OCI-LY3 (cell line): ENCODE results near the gene LMBR1.
"Not testable (repeated sequence)": the region's sequence is repeated elsewhere in the genome, so short reads cannot be mapped to it uniquely, and the experiment has no call there.

Experiments used
- H2AFZ ChIP-seq: fragments of 200-600, 300-600 bp; shearing (Covaris generic); 2 replicates; pipeline ENCODE4 v1.6.0; 2014; ENCODE audit warnings: antibody characterized with exemption, low read depth, low read length
- H3K27ac ChIP-seq: fragments of 200-600, 300-600 bp; sonication (generic); 2 replicates; pipeline ENCODE4 v1.5.1; 2014; ENCODE audit warnings: mild to moderate bottlenecking, low read length, moderate library complexity, mixed read lengths
- H3K27me3 ChIP-seq: fragments of 200-600, 300-600 bp; sonication (generic); 2 replicates; pipeline ENCODE4 v1.6.1; 2014; ENCODE audit warnings: low read depth, low read length, mixed read lengths
- H3K36me3 ChIP-seq: fragments of 200-600, 300-600 bp; sonication (generic); replicated peaks from 2 replicates; pipeline ENCODE3; 2014; ENCODE audit warnings: low read depth, low read length, mixed read lengths
- H3K4me1 ChIP-seq: fragments of 300-600, 200-600 bp; sonication (generic); 2 replicates; pipeline ENCODE4 v1.6.1; 2014; ENCODE audit warnings: low read length, mixed read lengths
- H3K4me2 ChIP-seq: fragments of 200-600, 300-600 bp; sonication (generic); 2 replicates; pipeline ENCODE4 v1.6.1; 2014; ENCODE audit warnings: low read length, mixed read lengths
- H3K4me3 ChIP-seq: fragments of 300-600, 200-600 bp; sonication (generic); 2 replicates; pipeline ENCODE4 v1.5.1; 2014; ENCODE audit warnings: antibody characterized with exemption, mild to moderate bottlenecking, low read length, moderate library complexity
- H3K79me2 ChIP-seq: fragments of 300-600, 200-600 bp; shearing (Covaris generic); 2 replicates; pipeline ENCODE4 v1.6.1; 2014; ENCODE audit warnings: mild to moderate bottlenecking, low read length, mixed read lengths
- H3K9ac ChIP-seq: fragments of 300-600, 200-600 bp; shearing (Covaris generic); 2 replicates; pipeline ENCODE4 v1.6.0; 2014; ENCODE audit warnings: mild to moderate bottlenecking, low read length, moderate library complexity
- H3K9me3 ChIP-seq: fragments of 200-600, 300-600 bp; shearing (Covaris generic); 2 replicates; pipeline ENCODE4 v1.6.1; 2014; ENCODE audit warnings: low read length, mixed read lengths; ENCODE audit not compliant: insufficient read depth
- H4K20me1 ChIP-seq: fragments of 200-600, 300-600 bp; sonication (generic); 2 replicates; pipeline ENCODE4 v1.6.1; 2016; ENCODE audit warnings: low read length, mixed read lengths; ENCODE audit not compliant: insufficient read depth
- CTCF ChIP-seq: fragments of 200-600, 300-600 bp; sonication (generic); IDR thresholded peaks from 2 replicates; pipeline ENCODE4 v1.5.1; 2014; ENCODE audit warnings: antibody characterized with exemption, low read length, low read depth
- EZH2phosphoT487 ChIP-seq: fragments of 200-600 bp; shearing (Covaris generic); IDR thresholded peaks from 2 replicates; pipeline ENCODE4 v1.6.1; 2018; ENCODE audit warnings: antibody characterized with exemption, mixed run types, low read depth

Gene LMBR1

DNA sequence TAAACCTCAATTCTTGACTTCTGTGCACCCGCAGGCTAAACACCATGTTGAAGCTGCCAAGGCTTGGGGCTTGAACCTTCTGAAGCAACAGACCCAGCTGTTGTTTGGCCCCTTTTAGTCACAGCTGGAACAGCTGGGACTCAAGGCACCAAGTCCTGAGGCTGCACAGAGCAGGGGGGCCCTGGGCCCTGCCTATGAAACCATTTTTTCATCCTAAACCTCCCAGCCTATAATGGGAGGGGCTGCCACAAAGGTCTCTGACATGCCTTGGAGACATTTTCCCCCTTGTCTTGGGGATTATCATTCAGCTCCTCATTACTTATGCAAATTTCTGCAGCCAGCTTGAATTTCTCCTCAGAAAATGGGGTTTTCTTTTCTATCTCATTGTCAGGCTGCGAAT lies 31.8 kb downstream of the LMBR1 start:
- TF ChIP-seq EZH2phosphoT487 (no peak), CTCF (no peak)

DNA sequence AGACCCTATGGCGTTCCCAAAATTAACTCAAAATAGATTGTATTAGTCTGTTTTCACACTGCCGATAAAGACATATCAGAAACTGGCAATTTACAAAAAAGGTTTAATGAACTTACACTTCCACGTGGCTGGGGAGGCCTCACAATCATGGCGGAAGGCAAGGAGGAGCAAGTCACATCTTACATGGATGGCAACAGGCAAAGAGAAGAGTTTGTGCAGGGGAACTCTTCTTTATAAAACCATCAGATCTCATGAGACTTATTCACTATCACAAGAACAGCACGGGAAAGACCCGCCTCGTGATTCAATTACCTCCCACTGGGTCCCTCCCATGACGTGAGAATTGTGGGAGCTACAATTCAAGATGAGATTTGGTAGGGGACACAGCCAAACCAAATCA lies 32.9 kb downstream of the LMBR1 start:
- peaks cover 56% of the 10 kb centered on the region for H3K79me2 ChIP-seq
- not testable (repeated sequence) for H4K20me1 ChIP-seq, H3K4me2 ChIP-seq, H3K9ac ChIP-seq, H3K4me1 ChIP-seq, H3K9me3 ChIP-seq, H2AFZ ChIP-seq, H3K27me3 ChIP-seq, H3K4me3 ChIP-seq, H3K27ac ChIP-seq
- peaks cover 46% of the 10 kb centered on the region for H3K36me3 ChIP-seq

More for the DNA sequence above, 31.8 kb downstream of the LMBR1 start:
- no peaks in the 10 kb centered on the region for H3K27me3 ChIP-seq
- H3K79me2 ChIP-seq, result peaks cover 55% of the 10 kb centered on the region
- H3K4me3 ChIP-seq, result no peak overlapping the region
- no peak overlapping the region for H3K27ac ChIP-seq
- H3K4me2 ChIP-seq, result no peak overlapping the region
- peaks cover 42% of the 10 kb centered on the region for H3K36me3 ChIP-seq
- H3K4me1 ChIP-seq, result no peaks in the 10 kb centered on the region
- H4K20me1 ChIP-seq, result peaks cover 8% of the 10 kb centered on the region
- 0 out of 2 replicates have a peak, but pooled peaks cover 4% of the 10 kb centered on the region for H3K9me3 ChIP-seq
- no peak overlapping the region for H2AFZ ChIP-seq
- no peak overlapping the region for H3K9ac ChIP-seq

DNA sequence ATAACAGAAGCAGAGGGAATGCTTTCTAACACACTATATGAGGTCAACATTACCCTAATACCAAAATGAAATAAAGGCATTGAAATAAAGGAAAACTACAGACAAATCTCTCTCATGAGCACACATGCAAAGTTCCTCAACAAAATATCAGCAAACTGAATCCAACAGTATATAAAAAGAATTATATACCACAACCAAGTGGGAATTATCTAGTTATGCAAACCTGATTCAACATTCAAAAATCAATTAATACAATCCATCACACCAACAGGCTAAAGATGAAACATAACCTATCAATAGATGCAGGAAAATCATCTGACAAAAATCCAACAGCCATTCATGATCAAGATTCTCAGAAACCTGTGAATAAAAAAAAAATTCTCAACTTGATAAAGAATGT lies 34.5 kb downstream of the LMBR1 start:
- H4K20me1 ChIP-seq, result no peaks in the 10 kb centered on the region
- H3K79me2 ChIP-seq, result peaks cover 61% of the 10 kb centered on the region
- no peak overlapping the region for H3K9ac ChIP-seq
- H3K9me3 ChIP-seq, result peaks cover 14% of the 10 kb centered on the region
- H3K4me2 ChIP-seq, result no peak overlapping the region
- no peak overlapping the region for H2AFZ ChIP-seq
- H3K27me3 ChIP-seq, result no peaks in the 10 kb centered on the region
- H3K27ac ChIP-seq, result no peak overlapping the region
- peaks cover 58% of the 10 kb centered on the region for H3K36me3 ChIP-seq
- H3K4me3 ChIP-seq, result no peak overlapping the region
- no peaks in the 10 kb centered on the region for H3K4me1 ChIP-seq
- TF ChIP-seq EZH2phosphoT487 (no peak), CTCF (no peak)

DNA sequence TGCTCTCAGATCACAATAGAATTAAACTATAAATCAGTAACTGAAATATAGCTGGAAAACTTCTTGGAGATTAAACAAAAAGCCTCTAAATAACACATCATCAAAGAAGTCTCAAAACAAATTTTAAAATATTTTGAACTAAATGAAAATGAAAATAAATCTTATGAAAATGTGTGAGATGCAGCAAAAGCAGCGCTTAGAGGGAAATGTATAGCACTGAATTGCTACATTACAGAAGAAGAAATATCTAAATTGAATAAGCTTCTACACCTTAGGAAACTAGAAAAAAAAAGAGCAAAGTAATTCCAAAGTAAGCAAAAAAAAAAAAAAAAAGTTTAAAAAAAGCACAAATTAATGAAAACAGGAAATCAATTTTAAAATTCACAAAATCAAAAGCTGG lies 35.2 kb downstream of the LMBR1 start:
- peaks cover 67% of the 10 kb centered on the region for H3K79me2 ChIP-seq
- peaks cover 14% of the 10 kb centered on the region for H3K9me3 ChIP-seq

More for the DNA sequence above, 35.2 kb downstream of the LMBR1 start:
- no peaks in the 10 kb centered on the region for H3K4me1 ChIP-seq
- TF ChIP-seq CTCF (no peak), EZH2phosphoT487 (no peak)
- H2AFZ ChIP-seq, result no peak overlapping the region
- H3K4me3 ChIP-seq, result no peak overlapping the region
- H4K20me1 ChIP-seq, result no peaks in the 10 kb centered on the region
- H3K27me3 ChIP-seq, result no peaks in the 10 kb centered on the region
- H3K36me3 ChIP-seq, result peaks cover 57% of the 10 kb centered on the region
- no peak overlapping the region for H3K4me2 ChIP-seq
- H3K27ac ChIP-seq, result no peak overlapping the region
- H3K9ac ChIP-seq, result no peak overlapping the region
